ENCODE measurements around the gene LRRC72.

The LRRC72 gene

DNA sequence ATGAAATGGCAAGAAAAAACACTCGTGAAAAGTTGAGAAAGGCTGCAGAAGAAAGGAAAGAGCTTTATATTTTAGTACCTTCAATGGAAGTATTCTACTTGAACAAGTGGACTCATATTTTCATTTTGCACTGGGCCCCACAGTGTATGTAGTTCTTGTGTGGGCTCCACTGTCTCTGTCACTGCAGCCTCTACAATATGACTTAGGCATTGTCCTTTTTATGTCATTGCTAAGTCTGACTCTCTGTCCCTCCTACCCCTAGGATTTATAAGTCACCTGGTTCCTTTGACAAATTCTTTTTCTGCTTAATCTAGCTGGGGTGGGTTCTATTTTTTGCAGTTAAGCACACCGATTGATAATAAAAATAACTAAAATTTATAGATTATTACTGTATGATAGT is 33.4 kb upstream of the LRRC72 start:
- TF ChIP-seq, protein P1, sequence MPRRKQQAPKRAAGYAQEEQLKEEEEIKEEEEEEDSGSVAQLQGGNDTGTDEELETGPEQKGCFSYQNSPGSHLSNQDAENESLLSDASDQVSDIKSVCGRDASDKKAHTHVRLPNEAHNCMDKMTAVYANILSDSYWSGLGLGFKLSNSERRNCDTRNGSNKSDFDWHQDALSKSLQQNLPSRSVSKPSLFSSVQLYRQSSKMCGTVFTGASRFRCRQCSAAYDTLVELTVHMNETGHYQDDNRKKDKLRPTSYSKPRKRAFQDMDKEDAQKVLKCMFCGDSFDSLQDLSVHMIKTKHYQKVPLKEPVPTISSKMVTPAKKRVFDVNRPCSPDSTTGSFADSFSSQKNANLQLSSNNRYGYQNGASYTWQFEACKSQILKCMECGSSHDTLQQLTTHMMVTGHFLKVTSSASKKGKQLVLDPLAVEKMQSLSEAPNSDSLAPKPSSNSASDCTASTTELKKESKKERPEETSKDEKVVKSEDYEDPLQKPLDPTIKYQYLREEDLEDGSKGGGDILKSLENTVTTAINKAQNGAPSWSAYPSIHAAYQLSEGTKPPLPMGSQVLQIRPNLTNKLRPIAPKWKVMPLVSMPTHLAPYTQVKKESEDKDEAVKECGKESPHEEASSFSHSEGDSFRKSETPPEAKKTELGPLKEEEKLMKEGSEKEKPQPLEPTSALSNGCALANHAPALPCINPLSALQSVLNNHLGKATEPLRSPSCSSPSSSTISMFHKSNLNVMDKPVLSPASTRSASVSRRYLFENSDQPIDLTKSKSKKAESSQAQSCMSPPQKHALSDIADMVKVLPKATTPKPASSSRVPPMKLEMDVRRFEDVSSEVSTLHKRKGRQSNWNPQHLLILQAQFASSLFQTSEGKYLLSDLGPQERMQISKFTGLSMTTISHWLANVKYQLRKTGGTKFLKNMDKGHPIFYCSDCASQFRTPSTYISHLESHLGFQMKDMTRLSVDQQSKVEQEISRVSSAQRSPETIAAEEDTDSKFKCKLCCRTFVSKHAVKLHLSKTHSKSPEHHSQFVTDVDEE (CRISPR knock-in tag; IDR thresholded peaks at IDR 0.05) = no peak
- TF ChIP-seq OSR1 (CRISPR knock-in tag; IDR thresholded peaks at IDR 0.05) (no peak), TOX (CRISPR knock-in tag; IDR thresholded peaks at IDR 0.05; ENCODE audit: borderline replicate concordance) (no peak), CSDC2 (CRISPR knock-in tag; IDR thresholded peaks at IDR 0.05) (no peak), ESRRG (CRISPR knock-in tag; IDR thresholded peaks at IDR 0.05) (no peak), ZNF8 (CRISPR knock-in tag; IDR thresholded peaks at IDR 0.05) (no peak), TCF4 (CRISPR knock-in tag; IDR thresholded peaks at IDR 0.05; ENCODE audit: borderline replicate concordance) (no peak), ZFP30 (CRISPR knock-in tag; IDR thresholded peaks at IDR 0.05) (no peak), SNAI2 (CRISPR knock-in tag; IDR thresholded peaks at IDR 0.05) (no peak), ZC3H10 (CRISPR knock-in tag; IDR thresholded peaks at IDR 0.05) (no peak), ISL1 (CRISPR knock-in tag; IDR thresholded peaks at IDR 0.05) (no peak)
- TF ChIP-seq, protein P2, sequence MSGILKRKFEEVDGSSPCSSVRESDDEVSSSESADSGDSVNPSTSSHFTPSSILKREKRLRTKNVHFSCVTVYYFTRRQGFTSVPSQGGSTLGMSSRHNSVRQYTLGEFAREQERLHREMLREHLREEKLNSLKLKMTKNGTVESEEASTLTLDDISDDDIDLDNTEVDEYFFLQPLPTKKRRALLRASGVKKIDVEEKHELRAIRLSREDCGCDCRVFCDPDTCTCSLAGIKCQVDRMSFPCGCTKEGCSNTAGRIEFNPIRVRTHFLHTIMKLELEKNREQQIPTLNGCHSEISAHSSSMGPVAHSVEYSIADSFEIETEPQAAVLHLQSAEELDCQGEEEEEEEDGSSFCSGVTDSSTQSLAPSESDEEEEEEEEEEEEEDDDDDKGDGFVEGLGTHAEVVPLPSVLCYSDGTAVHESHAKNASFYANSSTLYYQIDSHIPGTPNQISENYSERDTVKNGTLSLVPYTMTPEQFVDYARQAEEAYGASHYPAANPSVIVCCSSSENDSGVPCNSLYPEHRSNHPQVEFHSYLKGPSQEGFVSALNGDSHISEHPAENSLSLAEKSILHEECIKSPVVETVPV (CRISPR knock-in tag; IDR thresholded peaks at IDR 0.05) = no peak
- TF ChIP-seq, protein P3, sequence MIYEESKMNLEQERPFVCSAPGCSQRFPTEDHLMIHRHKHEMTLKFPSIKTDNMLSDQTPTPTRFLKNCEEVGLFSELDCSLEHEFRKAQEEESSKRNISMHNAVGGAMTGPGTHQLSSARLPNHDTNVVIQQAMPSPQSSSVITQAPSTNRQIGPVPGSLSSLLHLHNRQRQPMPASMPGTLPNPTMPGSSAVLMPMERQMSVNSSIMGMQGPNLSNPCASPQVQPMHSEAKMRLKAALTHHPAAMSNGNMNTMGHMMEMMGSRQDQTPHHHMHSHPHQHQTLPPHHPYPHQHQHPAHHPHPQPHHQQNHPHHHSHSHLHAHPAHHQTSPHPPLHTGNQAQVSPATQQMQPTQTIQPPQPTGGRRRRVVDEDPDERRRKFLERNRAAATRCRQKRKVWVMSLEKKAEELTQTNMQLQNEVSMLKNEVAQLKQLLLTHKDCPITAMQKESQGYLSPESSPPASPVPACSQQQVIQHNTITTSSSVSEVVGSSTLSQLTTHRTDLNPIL (CRISPR knock-in tag; IDR thresholded peaks at IDR 0.05; ENCODE audit: low read depth) = no peak

DNA sequence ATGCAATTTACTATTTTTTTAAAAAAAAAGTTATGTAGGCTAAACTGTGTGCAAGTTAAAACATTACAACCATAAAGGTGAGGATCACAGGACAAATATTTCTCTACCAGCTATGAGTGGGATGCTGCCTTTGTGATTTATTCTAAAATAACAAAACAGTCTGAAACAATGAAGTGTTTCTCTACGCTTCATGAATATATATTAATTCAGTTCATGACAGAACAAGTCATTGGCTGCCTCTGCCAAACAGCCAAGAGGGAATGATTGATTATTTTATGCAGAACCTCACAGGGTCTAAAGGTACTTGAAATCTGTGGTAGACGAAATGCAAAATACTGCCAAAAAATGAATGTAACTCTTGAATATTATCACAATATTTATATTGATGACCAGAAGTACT is 32.1 kb upstream of the LRRC72 start:
- no peak for ATAC-seq
- TF ChIP-seq CSDC2 (CRISPR knock-in tag; IDR thresholded peaks at IDR 0.05) = no peak
- TF ChIP-seq OSR1 (CRISPR knock-in tag; IDR thresholded peaks at IDR 0.05) = no peak
- TF ChIP-seq RARB (CRISPR knock-in tag; IDR thresholded peaks at IDR 0.05) = no peak
- TF ChIP-seq PPARA (CRISPR knock-in tag; IDR thresholded peaks at IDR 0.05; ENCODE audit: borderline replicate concordance) = no peak
- TF ChIP-seq GLIS3 (CRISPR knock-in tag; IDR thresholded peaks at IDR 0.05) = no peak
- no peak for TF ChIP-seq ZC3H10 (CRISPR knock-in tag; IDR thresholded peaks at IDR 0.05)
- TF ChIP-seq TOX (CRISPR knock-in tag; IDR thresholded peaks at IDR 0.05; ENCODE audit: borderline replicate concordance) = no peak
- TF ChIP-seq ZFP30 (CRISPR knock-in tag; IDR thresholded peaks at IDR 0.05) = no peak

More for the DNA sequence above, 33.4 kb upstream of the LRRC72 start:
- ATAC-seq = no peak

DNA sequence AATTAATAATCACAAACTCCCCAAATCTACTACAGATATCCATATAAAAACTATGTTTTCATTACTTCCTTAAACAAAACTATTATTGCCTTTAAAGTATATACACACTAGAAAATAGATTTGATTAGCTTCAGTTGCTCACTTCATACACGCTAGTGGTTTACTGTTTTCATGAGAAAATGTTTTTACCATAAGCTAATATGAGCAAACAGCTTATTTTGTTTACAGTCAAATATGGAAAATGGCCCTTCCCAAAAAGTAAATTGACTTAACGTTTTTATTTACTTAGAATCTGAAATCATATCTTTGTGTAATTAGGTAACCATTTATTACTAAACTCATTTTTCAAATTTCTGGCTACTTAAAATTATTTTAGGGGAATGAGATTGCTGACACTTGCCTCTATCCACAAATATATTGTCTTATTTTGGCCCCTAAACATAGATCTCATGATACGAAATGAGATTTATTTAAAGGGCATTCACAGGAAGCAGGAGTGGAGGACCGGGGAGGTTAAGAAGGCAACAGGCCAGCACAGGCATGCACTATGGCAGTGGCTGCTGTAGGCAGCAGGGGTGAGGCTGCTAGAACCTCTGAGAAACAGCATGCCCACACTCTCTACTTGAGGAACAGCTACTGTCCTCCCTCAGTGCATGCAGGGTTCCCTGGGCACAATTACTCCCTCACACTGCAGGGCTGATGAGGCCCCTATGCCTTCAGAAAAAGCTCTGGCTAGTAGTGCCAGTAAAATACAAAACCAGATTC is 31.5 kb upstream of the LRRC72 start:
- no peak for TF ChIP-seq CSDC2 (CRISPR knock-in tag; IDR thresholded peaks at IDR 0.05)
- TF ChIP-seq ARNTL (CRISPR knock-in tag; IDR thresholded peaks at IDR 0.05; ENCODE audit: borderline replicate concordance, low read depth) = no peak
- TF ChIP-seq, protein P1 (CRISPR knock-in tag; IDR thresholded peaks at IDR 0.05) = no peak
- TF ChIP-seq, protein P4, sequence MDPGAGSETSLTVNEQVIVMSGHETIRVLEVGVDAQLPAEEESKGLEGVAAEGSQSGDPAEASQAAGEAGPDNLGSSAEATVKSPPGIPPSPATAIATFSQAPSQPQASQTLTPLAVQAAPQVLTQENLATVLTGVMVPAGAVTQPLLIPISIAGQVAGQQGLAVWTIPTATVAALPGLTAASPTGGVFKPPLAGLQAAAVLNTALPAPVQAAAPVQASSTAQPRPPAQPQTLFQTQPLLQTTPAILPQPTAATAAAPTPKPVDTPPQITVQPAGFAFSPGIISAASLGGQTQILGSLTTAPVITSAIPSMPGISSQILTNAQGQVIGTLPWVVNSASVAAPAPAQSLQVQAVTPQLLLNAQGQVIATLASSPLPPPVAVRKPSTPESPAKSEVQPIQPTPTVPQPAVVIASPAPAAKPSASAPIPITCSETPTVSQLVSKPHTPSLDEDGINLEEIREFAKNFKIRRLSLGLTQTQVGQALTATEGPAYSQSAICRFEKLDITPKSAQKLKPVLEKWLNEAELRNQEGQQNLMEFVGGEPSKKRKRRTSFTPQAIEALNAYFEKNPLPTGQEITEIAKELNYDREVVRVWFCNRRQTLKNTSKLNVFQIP (CRISPR knock-in tag; IDR thresholded peaks at IDR 0.05; ENCODE audit: borderline replicate concordance, low read depth) = no peak
- no peak for TF ChIP-seq ZNF8 (CRISPR knock-in tag; IDR thresholded peaks at IDR 0.05)
- ATAC-seq = no peak; the same call in 2 of the 3 replicates
